Keratinocyte (primary cell): ENCODE measurements around the gene NPVF. TPM values are rescaled to one million over a fixed set of nuclear protein-coding genes. Genes with fewer than 3 reads are reported as not detected.
A peak's percentile ranks its signal among the peaks of the same experiment; 100 is the strongest.

Source experiments
- DNase-seq: peaks from one replicate; pipeline ENCODE4 v3.0.0-alpha.2; 2011; ENCODE audit warnings: low read depth, missing footprints, low spot score
- FAIRE-seq: peaks from 2 replicates; lab custom pipeline; 2011; peaks lifted over from hg19 to GRCh38; lab: Jason Lieb, UNC
- H2AFZ ChIP-seq: 2 replicates; pipeline ENCODE4 v1.6.0; 2012; ENCODE audit warnings: low read length, control low read depth, inconsistent platforms; ENCODE audit not compliant: control insufficient read depth
- H3K27ac ChIP-seq: 2 replicates; pipeline ENCODE4 v1.5.1; 2011; ENCODE audit warnings: low read length; ENCODE audit not compliant: control insufficient read depth, insufficient read depth
- H3K27me3 ChIP-seq: 3 replicates; pipeline ENCODE4 v1.6.0; 2011; ENCODE audit warnings: low read length; ENCODE audit not compliant: control insufficient read depth, insufficient read depth; ENCODE audit errors: extremely low read depth
- H3K36me3 ChIP-seq, 2 experiments: 2 replicates in 1 of 2; 3 replicates in 1 of 2; pipeline ENCODE4 v1.5.1; 2011; ENCODE audit warnings: low read length in 2 of 2, mild to moderate bottlenecking in 1 of 2; ENCODE audit not compliant: control insufficient read depth in 2 of 2, insufficient read depth in 2 of 2; ENCODE audit errors: extremely low read depth in 1 of 2
- H3K4me1 ChIP-seq: 3 replicates; pipeline ENCODE4 v1.5.1; 2011; ENCODE audit warnings: low read length; ENCODE audit not compliant: control insufficient read depth, insufficient read depth; ENCODE audit errors: extremely low read depth
- H3K4me2 ChIP-seq: 3 replicates; pipeline ENCODE4 v1.6.0; 2011; ENCODE audit warnings: low read depth, low read length; ENCODE audit not compliant: control insufficient read depth, insufficient read depth; ENCODE audit errors: extremely low read depth
- H3K4me3 ChIP-seq, 3 experiments: fragments of 200-600 bp in 1 of 3; sonication (generic) in 1 of 3; 2 replicates in 2 of 3; 3 replicates in 1 of 3; pipeline ENCODE4 v1.5.1; 2011 to 2016; ENCODE audit warnings: low read length in 3 of 3, mild to moderate bottlenecking in 3 of 3, control low read depth in 2 of 3, inconsistent platforms in 1 of 3, low read depth in 1 of 3, mixed read lengths in 1 of 3, mixed run types in 1 of 3, moderate library complexity in 1 of 3; ENCODE audit not compliant: control insufficient read depth in 2 of 3, insufficient read depth in 2 of 3; ENCODE audit errors: extremely low read depth in 1 of 3
- H3K79me2 ChIP-seq: 2 replicates; pipeline ENCODE4 v1.6.0; 2012; ENCODE audit warnings: low read length; ENCODE audit not compliant: control insufficient read depth, insufficient read depth
- H3K9ac ChIP-seq: 3 replicates; pipeline ENCODE4 v1.6.0; 2011; ENCODE audit warnings: low read length; ENCODE audit not compliant: control insufficient read depth, insufficient read depth; ENCODE audit errors: extremely low read depth
- H3K9me1 ChIP-seq: 3 replicates; pipeline ENCODE4 v1.6.0; 2011; ENCODE audit warnings: low read length; ENCODE audit not compliant: control insufficient read depth, insufficient read depth; ENCODE audit errors: extremely low read depth
- H3K9me3 ChIP-seq: 2 replicates; pipeline ENCODE4 v1.5.1; 2012; ENCODE audit warnings: low read depth, low read length; ENCODE audit not compliant: control insufficient read depth
- H4K20me1 ChIP-seq: 3 replicates; pipeline ENCODE4 v1.6.0; 2011; ENCODE audit warnings: low read length; ENCODE audit not compliant: control insufficient read depth, insufficient read depth; ENCODE audit errors: extremely low read depth
- CTCF ChIP-seq, 3 experiments: IDR thresholded peaks in 1 of 3; conservative IDR thresholded peaks in 1 of 3; optimal IDR thresholded peaks in 1 of 3; 2 replicates in 2 of 3; 3 replicates in 1 of 3; pipeline versions ENCODE3 to v1.5.1; 2011; ENCODE audit warnings: low read length in 3 of 3, mild to moderate bottlenecking in 3 of 3, moderate library complexity in 2 of 3, control low read depth in 1 of 3, inconsistent platforms in 1 of 3; ENCODE audit not compliant: insufficient read depth in 2 of 3; ENCODE audit errors: extremely low read depth in 1 of 3
- EZH2 ChIP-seq: IDR thresholded peaks from one replicate; pipeline ENCODE4 v1.6.1; 2012; ENCODE audit warnings: inconsistent platforms, mild to moderate bottlenecking, low read length, moderate library complexity
- dilution Hi-C: fragments of 300-500 bp; cut with MboI; formaldehyde crosslinking; loops from one replicate; pipeline ENCODE4 v1.7.0; 2020; ENCODE audit warnings: low sequenced_read_pairs; ENCODE audit not compliant: extremely low pct_ligation_motif_present
- polyA plus RNA-seq, 5 experiments: library from polyadenylated mRNA; depleted of rRNA in 3 of 5; stranded (reverse) in 3 of 5; stranded (forward) in 1 of 5; unstranded in 1 of 5; fragments of >200 nt; gene quantifications; 1 replicate in 1 of 5; 2 replicates in 3 of 5; 3 replicates in 1 of 5; pipeline versions ENCODE4 v1.2.1 to v1.2.3, GENCODE V29; 2011 to 2012; ENCODE audit warnings: missing spikeins in 2 of 5, low read depth in 1 of 5, low replicate concordance in 1 of 5

Gene NPVF
- polyA plus RNA-seq, 1 donor (not counting 4 experiments of a cell fraction or from before 2014, with no cell fraction given), result not detected

- FAIRE-seq (no peak), DNase-seq (peak; percentile 28)
- peak overlapping the region; percentile 10 for H2AFZ ChIP-seq
- no peaks in the 10 kb centered on the region for H3K27me3 ChIP-seq
- no peak overlapping the region for H3K27ac ChIP-seq
- H3K9me3 ChIP-seq, result no peaks in the 10 kb centered on the region
- no peaks in the 10 kb centered on the region for H3K9me1 ChIP-seq
- no peaks in the 10 kb centered on the region for H3K36me3 ChIP-seq
- H4K20me1 ChIP-seq, result no peaks in the 10 kb centered on the region
- H3K4me1 ChIP-seq, result peaks cover 8% of the 10 kb centered on the region
- no peak overlapping the region for H3K9ac ChIP-seq
- TF ChIP-seq EZH2, result no peak
- peak; percentile 89 to 90 (median 89) for TF ChIP-seq CTCF (optimal IDR thresholded peaks at IDR 0.05 in 1 of 3, IDR thresholded peaks at IDR 0.05 in 1 of 3, conservative IDR thresholded peaks at IDR 0.05 in 1 of 3; ENCODE audit: extremely low read depth in 1 of 3, insufficient read depth in 2 of 3, low read length in 3 of 3)
- dilution Hi-C loops, result no loop called here
- no peak overlapping the region for H3K4me3 ChIP-seq
- H3K79me2 ChIP-seq, result no peaks in the 10 kb centered on the region
- no peak overlapping the region for H3K4me2 ChIP-seq
Observed at GRCh38 chr7:25259487-25260243, 31.4 kb upstream of the NPVF start.

GRCh38 chr7:25256333-25256819 lies 28.1 kb upstream of the NPVF start:
- no peak overlapping the region for H3K27ac ChIP-seq
- DNase-seq, result no peak
- no peaks in the 10 kb centered on the region for H3K27me3 ChIP-seq
- H3K79me2 ChIP-seq, result no peaks in the 10 kb centered on the region
- dilution Hi-C loops, result no loop called here
- no peaks in the 10 kb centered on the region for H3K36me3 ChIP-seq
- no peaks in the 10 kb centered on the region for H3K9me1 ChIP-seq
- no peak overlapping the region for H3K9ac ChIP-seq
- H3K9me3 ChIP-seq, result no peaks in the 10 kb centered on the region
- H2AFZ ChIP-seq, result no peak overlapping the region
- no peak overlapping the region for H3K4me2 ChIP-seq
- TF ChIP-seq CTCF (optimal IDR thresholded peaks at IDR 0.05 in 1 of 3, IDR thresholded peaks at IDR 0.05 in 1 of 3, conservative IDR thresholded peaks at IDR 0.05 in 1 of 3; ENCODE audit: extremely low read depth in 1 of 3, insufficient read depth in 2 of 3, low read length in 3 of 3), result no peak
- no peak for TF ChIP-seq EZH2
- no peak overlapping the region for H3K4me3 ChIP-seq
- peaks cover 4% of the 10 kb centered on the region for H3K4me1 ChIP-seq
- FAIRE-seq, result no peak
- H4K20me1 ChIP-seq, result no peaks in the 10 kb centered on the region
